HTERT RPE-1 (cell line): ENCODE results near the gene RGS6.

ENCODE experiments used
- in situ Hi-C: fragments of 300-500 bp; cut with MboI; formaldehyde crosslinking; loops from 4 replicates; pipeline ENCODE4 v1.14.3; 2020; ENCODE audit warnings: low sequenced_read_pairs

RGS6 gene

DNA sequence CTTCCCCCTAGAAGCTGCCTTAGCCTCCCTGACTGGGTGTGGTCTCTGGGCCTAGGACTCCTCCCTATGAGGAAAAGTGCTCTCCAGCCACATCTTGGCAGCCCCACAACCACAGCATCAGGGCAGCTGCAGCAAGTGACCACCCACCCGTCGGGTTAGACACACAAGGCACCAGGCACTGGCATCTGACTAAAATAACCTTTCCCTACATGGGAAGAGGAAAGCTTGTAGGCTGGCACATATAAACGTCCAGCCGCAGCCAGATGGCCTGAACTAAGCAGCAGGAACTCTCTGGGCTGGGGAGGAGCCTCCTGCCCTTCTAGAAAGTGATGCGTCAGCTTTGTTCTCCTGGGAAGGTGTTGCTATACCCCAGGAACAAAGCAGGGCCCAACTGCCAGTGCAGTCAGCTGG, 632.9 kb downstream of the RGS6 start:
- in situ Hi-C loops: no loop called here

DNA sequence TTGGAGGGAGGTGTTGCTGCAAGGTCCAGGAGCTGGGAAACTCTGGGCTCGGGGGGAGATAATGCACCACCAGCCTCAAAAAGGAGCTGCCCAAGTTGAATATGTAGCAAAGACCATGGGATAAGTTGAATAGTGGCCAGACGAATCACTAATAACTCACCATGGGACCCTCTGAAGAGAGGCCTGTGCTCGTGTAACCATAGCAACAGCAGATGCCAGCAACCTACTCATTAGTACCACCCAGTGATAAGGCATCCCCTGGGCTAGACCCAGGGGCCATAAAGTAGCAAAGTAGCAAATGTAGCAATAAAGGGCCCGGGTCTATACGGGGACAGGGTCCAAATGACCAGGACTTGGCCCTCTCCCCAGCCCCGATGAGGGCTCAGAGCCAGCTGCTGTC, 633.7 kb downstream of the RGS6 start:
- in situ Hi-C loops: no loop called here

DNA sequence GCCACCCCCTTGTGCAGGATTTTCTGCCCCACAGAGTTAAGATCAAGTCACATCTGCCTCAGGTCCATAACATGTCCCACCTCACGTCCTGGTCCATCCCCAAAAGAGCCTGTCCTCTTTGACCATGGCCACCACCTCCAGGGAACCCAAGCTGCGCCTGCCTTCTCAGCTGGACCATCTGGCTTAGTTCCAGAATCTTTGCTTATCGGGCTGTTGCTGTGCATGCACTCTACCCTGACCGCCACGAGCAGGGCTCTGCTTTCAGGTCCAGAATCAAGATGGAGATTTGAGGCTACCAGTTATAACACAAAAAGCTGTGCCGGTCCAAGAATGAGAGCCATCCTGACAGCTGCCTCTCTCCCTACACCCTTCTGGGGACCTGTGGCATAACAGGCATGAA, 635.0 kb downstream of the RGS6 start:
- in situ Hi-C loops: no loop called here

DNA sequence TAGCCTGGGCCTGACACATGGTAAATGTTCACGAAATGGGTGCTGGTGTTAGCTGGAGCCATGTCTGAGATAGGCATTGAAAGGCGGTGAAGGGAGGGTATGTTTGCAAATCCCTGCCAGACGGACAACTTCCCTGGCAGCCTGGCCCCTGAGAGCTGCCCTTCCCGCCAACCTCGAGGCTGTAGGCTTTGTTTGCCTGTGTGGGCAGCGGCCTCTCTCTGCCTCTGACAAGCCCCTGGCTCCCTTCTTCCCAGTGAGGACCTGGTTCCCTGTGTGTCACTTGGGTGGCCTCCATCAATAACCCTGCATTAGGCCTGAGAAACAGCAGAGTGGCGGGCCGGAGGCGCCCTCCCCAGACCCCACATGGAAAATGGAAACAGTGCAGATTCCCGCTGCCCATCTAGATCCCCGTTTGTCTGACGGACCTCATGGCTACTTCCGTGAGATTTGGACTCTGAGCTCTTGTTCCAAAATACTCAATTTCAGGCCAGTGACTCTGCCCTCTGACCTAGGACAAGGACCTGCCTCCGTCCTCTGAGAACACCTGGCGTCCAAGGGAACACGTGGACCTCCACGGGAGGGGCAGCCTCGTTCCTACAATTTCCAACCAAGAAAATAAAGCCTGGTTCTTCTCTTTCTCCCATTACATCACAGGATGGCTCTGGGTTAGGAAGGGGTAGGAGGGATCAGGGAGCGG, 636.2 kb downstream of the RGS6 start:
- in situ Hi-C loops: no loop called here

DNA sequence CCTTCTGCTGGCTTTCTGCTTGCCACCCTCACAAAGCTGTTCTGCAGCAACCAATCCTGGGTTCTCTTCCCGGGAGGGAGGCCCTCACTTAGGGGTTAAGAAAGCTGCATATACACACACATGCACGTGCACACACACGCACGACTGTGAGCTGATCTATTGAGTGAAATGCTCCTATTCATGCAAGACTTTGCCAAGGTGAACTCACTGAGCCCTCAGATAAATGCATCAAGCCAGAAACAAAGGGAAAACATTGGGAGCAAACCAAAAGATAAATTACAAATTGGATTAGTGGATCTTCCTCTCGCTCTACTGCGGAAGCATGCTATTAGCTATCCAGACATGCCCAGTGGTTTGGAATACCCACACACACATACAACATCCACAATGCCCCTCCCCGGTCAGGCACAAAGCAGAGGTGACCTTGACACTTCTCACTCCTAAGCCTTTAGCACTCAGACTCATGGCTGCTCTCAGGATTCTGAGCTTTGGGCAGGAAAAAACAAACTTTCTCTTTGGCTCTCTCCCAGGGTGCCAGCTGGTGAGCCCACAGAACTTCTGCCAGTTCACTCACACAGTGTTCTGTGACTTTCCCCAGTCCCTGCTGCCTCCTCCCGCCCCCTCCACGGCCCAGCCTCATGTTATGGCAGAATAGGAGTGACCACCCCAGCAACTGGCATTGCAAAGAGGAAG, 641.6 kb downstream of the RGS6 start:
- in situ Hi-C loops: no loop called here

DNA sequence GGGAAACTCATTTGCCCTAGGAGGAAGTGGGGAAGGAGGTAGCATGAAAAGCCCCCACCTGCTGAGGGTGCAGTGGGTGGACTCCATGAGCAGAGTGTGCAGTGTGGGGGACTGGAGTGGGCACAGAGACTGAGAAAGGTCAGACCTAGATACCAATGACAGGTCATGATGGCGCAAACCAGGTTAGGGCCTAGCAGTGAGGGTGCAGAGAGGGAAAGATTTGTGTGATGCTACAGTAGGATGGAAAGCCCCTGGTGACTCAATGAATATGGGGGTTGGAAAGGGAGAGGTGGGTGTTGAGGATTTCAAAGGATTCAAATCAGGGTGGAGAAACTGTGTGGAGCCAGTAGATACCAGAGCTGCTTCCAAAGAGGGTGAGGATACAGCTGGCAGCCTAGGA, 642.5 kb downstream of the RGS6 start:
- in situ Hi-C loops: no loop called here

DNA sequence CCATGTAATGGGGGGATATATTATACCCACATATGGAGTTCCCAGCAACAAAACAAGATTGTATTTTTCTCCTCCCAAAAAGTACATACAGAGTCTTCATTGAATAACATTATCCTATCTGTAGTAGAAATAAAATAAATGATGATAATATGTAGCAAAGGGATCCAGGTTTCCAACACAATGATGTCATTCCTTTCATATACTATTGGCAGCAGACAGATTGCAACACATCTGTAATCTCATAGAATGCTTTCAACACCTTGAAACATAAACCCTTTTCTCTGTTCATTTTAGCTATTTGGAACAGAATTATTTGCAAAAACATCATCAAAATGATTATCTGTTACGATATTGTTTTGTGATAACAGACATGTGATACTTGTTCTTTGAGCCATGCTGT, 644.0 kb downstream of the RGS6 start:
- in situ Hi-C loops: no loop called here

DNA sequence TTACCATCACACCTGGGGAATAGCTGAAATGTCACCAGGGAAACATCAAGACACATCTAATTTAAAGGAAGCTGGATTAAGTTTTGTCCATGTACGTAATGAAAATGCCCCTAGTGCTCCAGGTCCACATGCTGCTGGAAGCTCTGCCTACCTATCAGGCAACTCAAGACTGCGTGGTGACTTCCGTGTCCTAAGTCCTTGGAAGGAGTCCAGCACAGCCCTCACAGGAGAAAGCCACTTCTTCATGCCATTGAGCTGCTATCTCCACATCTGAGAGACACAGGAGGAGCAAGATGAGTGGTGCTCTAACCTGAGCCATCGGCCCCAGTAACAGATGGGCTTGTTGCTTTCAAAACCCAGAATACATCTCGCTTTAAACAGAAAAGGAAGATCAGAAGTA, 645.3 kb downstream of the RGS6 start:
- in situ Hi-C loops: no loop called here

DNA sequence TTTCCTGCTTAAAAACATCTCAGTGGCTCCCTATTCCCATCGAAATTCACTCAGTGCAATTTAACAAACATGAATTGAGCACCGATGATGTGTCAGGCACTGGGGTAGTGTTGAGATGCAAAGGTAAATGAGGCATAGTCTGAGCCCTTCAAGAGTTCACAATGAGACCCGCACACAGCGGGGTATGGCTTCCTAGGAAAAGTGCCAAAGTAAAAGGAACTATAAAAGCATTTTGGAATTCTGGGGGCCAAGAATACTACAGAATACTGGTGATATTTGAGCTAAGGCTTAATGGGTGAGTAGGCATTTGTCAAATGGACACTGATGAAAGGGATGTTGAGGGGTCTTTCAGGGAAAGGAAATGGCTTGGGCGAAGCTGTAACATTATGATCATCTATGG, 646.3 kb downstream of the RGS6 start:
- in situ Hi-C loops: no loop called here

DNA sequence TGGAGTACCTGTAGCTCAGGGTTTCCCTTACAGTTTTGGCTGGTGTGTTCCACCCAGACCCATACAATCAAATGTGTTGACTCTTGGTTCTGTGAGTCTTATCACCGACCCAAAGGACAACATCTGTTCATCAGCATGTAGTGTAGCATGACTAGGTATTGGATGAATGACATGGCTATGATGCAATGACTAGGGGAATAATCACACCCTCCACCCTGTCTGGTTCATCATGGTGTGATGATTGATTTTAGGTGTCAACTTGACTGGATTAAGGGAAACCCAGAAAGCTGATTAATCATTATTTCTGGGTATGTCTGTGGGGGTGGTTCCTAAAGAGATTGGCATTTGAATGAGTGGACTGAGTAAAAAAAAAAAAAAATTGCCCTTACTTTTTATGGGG, 650.4 kb downstream of the RGS6 start:
- in situ Hi-C loops: no loop called here

DNA sequence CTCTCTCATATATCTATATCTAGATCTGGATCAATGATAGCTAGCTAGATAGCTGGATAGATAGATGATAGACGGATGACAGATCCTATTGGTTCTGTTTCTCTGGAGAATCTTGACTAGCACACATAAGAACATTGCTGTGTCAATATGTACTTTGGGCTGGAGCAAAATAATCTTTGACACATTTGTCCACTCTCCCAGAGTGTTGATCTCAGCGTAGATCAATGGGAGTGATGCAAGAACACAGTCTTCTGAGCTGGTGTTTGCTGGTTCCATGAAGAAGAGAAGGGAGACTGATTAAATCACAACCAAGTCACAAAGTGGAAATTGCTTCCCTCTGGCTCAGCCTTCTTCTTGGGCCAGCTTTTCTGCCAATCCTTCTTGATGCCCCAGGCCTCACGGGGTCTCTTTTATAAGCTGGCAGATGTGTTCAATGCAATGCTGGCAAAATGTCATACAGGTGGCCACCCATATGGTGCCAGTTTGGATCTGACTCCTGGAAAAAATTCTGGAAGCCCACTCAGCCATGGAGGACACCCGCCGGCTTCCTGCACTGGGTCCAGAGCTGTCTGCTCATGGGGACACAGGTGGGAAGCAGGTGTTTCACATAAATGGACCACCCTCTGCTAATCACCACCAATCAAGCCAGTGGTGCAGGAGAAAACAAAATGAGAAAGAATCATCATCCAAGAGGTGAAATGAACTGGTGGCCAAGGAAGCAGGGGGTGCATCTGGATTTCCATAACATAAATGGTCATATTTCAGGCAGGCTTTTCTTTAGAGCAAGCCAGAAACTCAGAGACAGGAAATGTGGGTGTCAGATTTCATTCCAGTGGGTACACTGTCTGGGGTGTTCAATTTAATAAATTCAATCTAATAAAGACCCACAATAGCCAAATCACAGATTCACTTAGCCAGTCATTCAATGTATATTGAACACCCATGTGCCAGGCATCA, 651.4 kb downstream of the RGS6 start:
- in situ Hi-C loops: no loop called here

DNA sequence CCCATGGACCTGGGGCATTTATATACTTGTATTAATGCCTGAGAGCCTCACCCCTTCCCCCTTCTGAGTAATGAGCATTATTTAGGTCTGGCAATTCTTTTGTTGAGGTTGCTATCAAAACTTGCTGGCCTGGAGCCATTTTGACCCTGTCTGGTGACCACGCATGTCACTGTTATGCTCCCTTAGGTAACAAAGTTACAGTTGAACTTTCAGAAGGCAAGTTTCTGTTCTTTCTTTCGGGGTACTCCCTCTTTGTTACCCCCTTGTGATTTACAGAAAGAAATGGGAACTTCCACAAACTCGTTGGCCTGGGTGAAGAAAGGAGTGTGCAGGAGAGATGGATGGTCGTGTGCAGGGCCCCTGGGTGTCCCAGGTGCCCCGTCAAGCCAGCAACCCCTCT, 656.3 kb downstream of the RGS6 start:
- in situ Hi-C loops: no loop called here

DNA sequence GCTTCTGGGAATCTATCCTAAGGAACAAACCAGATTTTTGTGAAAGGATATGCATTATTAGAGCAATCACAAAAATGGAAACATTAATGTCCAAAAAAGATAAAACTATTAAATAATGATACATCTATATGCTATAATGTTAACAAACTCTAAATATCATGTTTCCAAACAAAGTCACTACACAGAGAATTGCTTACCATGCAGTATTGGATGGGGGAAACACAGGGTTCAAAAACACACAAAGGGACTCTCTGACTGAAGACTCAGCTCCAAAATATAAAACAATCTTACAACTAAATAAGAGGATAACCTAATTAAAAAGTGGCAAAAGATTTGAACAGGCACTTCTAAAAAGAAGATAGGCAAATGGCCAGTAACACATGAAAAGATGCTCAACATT, 657.4 kb downstream of the RGS6 start:
- in situ Hi-C loops: no loop called here

DNA sequence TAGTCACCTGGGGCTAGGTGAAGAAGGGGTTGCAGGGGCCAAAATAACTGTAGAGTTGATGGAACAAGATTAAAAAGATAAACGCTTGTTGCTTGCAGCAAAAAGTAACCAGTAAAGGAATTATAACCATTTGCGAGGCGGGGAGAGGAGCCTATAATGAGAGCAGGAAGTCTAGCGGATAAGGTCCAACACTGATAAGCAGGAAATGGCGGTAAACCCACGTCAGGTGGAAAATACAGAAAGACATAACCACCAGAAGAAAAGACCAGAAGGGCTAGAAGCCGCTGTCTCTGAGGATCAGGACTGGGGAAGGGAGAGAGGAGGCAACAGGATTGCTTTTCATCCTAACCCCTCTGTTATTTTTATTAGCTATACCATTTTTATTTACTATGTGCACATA, 658.3 kb downstream of the RGS6 start:
- in situ Hi-C loops: no loop called here

DNA sequence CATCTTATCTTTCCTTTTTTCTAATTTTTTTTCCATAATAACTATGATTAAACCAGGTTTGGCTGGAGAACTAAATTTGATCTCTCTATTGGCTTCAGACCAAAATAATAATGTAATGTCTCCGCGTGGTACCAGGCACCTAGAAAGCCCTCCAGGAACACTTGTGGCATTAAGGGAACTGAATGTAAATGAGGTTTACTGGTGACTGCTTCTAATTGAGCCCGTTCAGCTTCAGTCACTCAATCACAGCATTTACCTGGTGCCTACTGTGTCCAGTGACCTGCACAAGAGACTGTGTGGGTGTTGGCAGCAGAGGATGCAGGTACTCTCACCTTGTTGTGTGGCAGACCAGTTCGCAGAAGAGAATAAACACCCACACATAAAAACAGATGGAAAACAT, 659.2 kb downstream of the RGS6 start:
- in situ Hi-C loops: no loop called here

DNA sequence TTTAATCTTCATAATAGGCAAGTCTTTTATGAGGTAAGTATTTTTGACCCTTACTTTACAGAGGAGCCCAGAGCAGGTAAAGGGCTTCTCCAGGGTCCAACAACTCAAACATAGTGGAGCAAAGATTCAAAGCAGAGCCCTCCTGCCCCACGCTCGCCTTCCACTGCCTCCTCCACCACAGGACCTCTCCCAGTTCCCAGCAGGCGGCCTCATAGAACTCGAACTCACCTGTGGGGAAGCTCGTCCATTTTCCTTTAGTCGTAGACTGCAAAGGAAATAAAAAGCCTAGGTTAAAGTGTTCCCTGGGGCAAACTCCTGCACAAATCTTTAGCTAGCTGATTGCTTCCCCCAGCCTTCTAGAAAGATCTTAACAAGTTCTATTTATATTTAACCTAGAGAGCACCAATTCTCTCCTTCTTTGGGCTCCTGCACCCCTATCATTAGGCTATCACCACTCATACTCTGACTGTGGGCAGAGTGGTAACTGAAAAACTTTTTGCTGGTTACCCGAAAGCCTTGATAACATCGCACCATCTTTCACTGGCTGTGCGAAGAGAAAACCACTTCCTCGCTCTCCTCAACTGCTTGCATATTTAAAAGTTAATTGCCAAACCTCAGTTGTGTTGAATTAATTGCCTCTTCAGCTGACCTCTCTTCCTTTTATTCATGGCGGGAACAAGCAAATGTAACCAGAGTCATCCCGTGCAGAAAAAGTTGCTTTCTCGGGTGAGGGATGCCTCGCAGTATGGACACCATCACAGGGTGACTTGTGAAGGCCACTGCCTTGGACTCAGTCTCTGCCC, 662.1 kb downstream of the RGS6 start:
- in situ Hi-C loops: no loop called here

DNA sequence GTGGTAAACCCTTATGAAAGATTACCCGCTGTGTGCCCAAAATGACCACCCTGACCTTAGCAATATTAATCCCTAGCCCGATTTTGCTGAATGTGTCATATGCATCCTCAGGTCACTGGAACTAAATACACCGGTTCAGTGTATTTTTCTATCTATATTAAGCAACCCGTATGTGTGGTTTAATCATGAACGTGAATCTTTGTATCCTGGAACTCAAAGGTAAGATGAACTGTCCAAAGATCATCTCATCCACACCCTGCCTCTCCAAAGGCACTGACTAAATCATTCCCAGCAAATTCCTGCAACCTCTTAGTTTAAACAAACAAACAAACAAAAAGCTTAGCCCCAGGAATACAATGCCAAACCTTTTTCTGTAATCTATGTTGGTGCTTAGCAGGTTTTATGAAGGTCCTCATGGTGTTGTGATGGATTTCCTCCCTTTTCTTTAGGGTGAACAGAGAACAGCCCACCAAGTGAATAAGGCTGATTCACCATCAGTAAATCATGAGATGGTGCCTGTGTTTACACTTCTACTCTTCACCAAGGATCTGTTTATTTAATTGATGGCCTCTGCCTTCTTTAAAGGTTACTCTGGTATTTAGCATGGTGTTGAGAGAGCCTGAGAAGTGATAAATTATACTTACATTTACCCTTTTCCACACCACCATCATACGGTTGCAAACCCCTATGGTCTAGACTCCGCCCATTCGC, 663.1 kb downstream of the RGS6 start:
- in situ Hi-C loops: no loop called here

DNA sequence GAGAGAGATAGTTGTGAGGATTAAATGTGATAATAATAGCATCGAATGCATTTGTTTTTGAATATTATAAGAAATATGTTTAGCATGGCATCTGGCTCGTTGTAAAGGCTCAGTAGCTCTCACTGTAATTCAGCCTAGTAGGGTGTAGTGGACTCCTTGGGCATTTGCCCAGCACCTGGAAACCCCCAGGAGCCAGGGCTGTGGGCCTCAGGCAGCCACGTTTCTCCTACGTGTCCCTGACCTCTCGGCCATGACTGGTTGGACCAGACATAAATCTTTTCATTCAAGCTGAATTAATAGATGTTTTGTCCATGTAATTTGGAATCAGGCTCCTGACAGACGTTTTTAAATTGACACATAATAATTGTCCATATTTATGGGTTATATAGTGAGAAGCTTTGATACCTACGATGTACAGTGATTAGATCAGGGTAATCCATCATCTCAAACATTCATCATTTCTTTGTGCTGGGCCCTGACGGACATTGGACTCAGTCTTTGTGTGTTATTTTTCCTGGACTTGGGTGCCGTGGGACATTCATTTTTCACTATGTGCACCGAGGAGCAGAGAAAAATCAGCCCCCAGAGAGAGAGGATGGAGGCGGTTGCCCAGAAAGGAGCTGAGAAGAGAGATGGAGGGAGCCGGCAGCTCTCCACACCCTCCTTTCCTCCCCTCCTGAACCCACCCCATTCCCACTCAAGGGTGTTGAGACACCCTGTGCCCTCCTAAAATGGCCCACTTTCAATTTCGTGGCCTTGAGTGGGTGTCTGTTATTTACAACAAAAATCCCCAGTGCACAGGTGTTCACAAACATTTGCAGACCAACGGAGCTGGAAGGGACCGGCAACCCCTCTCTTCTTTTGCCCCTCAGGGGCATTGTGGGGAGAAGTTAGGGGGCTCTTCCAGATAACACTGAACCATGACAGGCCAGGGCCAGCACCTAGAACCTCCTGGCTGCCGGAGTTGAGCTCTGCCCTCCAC, 665.3 kb downstream of the RGS6 start:
- in situ Hi-C loops: no loop called here

DNA sequence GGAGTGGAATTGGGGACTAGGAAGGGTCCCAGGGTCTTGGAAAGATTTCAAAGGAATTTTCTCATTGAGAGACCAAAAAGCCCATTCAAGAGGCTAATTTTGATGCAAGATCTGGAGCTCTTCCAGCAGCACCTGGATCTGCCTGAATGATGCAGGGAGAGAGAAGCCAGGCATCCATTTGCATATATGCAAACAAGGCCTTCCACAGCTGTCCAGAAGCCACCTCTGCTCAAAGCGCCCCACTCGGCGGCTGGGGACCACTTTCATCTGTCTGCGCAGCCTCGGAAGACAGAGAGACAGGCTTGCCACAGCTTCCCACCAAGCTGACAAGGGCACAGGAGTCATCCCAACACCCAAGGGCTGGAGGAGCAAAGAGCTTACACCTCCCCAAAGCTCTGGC, 666.1 kb downstream of the RGS6 start:
- in situ Hi-C loops: no loop called here
